ENCODE data around the gene PMM1.

GRCh38 chr22:41596776-41597634 lies 7.4 kb upstream of the PMM1 start:
- TF ChIP-seq CTCF (IDR thresholded peaks at IDR 0.05) (peak; percentile 91), ZFX (IDR thresholded peaks at IDR 0.05; ENCODE audit: borderline replicate concordance) (no peak)

Data from 22Rv1 (cell line).